ENCODE results near the gene ASB18.

DNA sequence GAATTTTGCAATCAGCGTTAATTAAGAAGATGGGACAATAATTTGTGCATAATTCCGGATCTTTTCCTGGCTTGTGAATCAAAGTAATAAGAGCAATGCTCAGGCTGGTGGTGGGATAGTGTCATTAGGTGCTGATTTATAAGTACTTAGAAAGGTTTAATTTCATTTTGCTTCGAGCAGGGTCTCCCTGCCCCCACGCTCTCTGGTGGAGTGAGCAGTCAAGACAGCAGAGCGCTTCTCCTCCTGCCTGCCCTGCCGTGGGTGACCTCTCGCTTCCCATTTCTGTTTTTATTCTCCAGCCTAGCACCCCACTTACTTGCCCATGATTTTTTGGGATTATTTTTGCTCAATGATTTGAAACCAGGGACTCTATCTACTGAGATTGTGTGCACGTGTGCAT, 7.1 kb downstream of the ASB18 start:
- TF ChIP-seq POLR2A (IDR thresholded peaks at IDR 0.05; ENCODE audit: low read length): no peak
- no peak for TF ChIP-seq GATA1 (IDR thresholded peaks at IDR 0.05; ENCODE audit: low read depth, low read length)

All from erythroblast (primary cell).